ENCODE results near the gene LAMA4.

- TF ChIP-seq POLR2A (IDR thresholded peaks at IDR 0.05; ENCODE audit: low read depth, low read length), result no peak
- no peak for TF ChIP-seq PAX5 (IDR thresholded peaks at IDR 0.05; ENCODE audit: insufficient read depth, low read length, severe bottlenecking)
- no peak for TF ChIP-seq POU2F2 (IDR thresholded peaks at IDR 0.05; ENCODE audit: low read depth, low read length)
- TF ChIP-seq POLR2AphosphoS5 (IDR thresholded peaks at IDR 0.05; ENCODE audit: low read depth, low read length), result no peak
- TF ChIP-seq TAF1 (IDR thresholded peaks at IDR 0.05; ENCODE audit: low read depth, low read length), result no peak
- TF ChIP-seq SPI1 (IDR thresholded peaks at IDR 0.05; ENCODE audit: low read depth, low read length), result no peak
Measured at GRCh38 chr6:112251171-112251875, 3.0 kb downstream of the LAMA4 start.
